Upper lobe of left lung (tissue), 6 donors: ENCODE measurements around the gene FBN3. TPM values are rescaled to one million over a fixed set of nuclear protein-coding genes. Genes with fewer than 3 reads are reported as not detected.

ENCODE experiments used
- ATAC-seq, 2 donors: fragments of 200-7000 bp; cut with Tn5 transposase; one replicate each; pipeline ENCODE4 v1.9.1; 2022; ENCODE audit warnings: mild to moderate bottlenecking in 2 of 2, moderate library complexity in 2 of 2; ENCODE audit not compliant: low FRiP score in 2 of 2
- DNase-seq, 2 donors: peaks; one replicate each; pipeline ENCODE4 v3.0.0-alpha.2; 2019 to 2020
- H3K27ac ChIP-seq, 4 donors: fragments of 200-600 bp; sonication (generic); one replicate each; pipeline ENCODE4 v1.5.1; 2016 to 2019
- H3K27me3 ChIP-seq, 4 donors: fragments of 200-600 bp; sonication (generic); one replicate each; pipeline ENCODE4 v1.5.1; 2017 to 2019
- H3K36me3 ChIP-seq, 4 donors: fragments of 200-600 bp; sonication (generic); one replicate each; pipeline ENCODE4 v1.5.1; 2016 to 2019
- H3K4me1 ChIP-seq, 4 donors: fragments of 200-600 bp; sonication (generic); one replicate each; pipeline ENCODE4 v1.5.1; 2018 to 2019
- H3K4me3 ChIP-seq, 4 donors: fragments of 200-600 bp; sonication (generic); one replicate each; pipeline ENCODE4 v1.5.1; 2017 to 2019; ENCODE audit warnings: mild to moderate bottlenecking in 2 of 4, moderate library complexity in 1 of 4
- H3K9me3 ChIP-seq, 4 donors: fragments of 200-600 bp; sonication (generic); one replicate each; pipeline ENCODE4 v1.5.1; 2018 to 2019
- CTCF ChIP-seq, 6 experiments: fragments of 450-650 bp in 4 of 6; fragments of 200-600 bp in 2 of 6; sonication (generic) in 2 of 6; IDR thresholded peaks; one replicate each; pipeline ENCODE4 v1.5.1; 2016 to 2019; ENCODE audit warnings: antibody characterized with exemption in 6 of 6
- EP300 ChIP-seq, 4 donors: sonication (generic); formaldehyde crosslinking; IDR thresholded peaks; one replicate each; pipeline ENCODE4 v1.5.1; 2017; ENCODE audit warnings: antibody characterized with exemption in 4 of 4, control low read depth in 2 of 4
- POLR2A ChIP-seq, 4 donors: fragments of 450-650 bp; IDR thresholded peaks; one replicate each; pipeline ENCODE4 v1.5.1; 2016 to 2017; ENCODE audit warnings: antibody characterized with exemption in 4 of 4, mild to moderate bottlenecking in 2 of 4
- POLR2AphosphoS5 ChIP-seq, 2 donors: sonication (generic); formaldehyde crosslinking; IDR thresholded peaks; one replicate each; pipeline ENCODE4 v1.5.1; 2017; ENCODE audit warnings: antibody characterized with exemption in 2 of 2
- WGBS, 2 donors: methylation state at CpG; one replicate each; pipeline ENCODE4 v1.1.5; 2017 to 2018; 5-methylcytosine and 5-hydroxymethylcytosine counted together
- total RNA-seq, 6 donors: library from RNA; depleted of rRNA in 4 of 6; stranded (reverse); fragments of >200 nt in 4 of 6; gene quantifications; one replicate each; pipeline versions ENCODE4 v1.1.0 to v1.2.1, GENCODE V29; 2016 to 2021
- donor health status: DM: no; HTN: no; CAD: no; lungs with moderate emphysema.
- donor health status: DM: no; HTN: yes; CAD: no; lungs with severe emphysema.

The FBN3 gene
- total RNA-seq, 6 donors from 2014 or later = 0.10 to 106 (median 8.0) TPM

- Histone ChIP-seq H3K36me3 (no peaks in the 10 kb centered on the region), H3K9me3 (peaks cover 0 to 2% (median 1%) of the 10 kb centered on the region in 4 donors), H3K4me3 (no peak overlapping the region), H3K27ac (no peak overlapping the region), H3K27me3 (no peaks in the 10 kb centered on the region), H3K4me1 (no peaks in the 10 kb centered on the region)
- DNase-seq (no peak), ATAC-seq (no peak)
- WGBS, 2 donors = 77 to 81% methylated on average over 8 to 13 of the region's 13 CpGs
- no peak for TF ChIP-seq EP300 (IDR thresholded peaks at IDR 0.05)
- TF ChIP-seq POLR2AphosphoS5 (IDR thresholded peaks at IDR 0.05) = no peak
- TF ChIP-seq CTCF (IDR thresholded peaks at IDR 0.05) = no peak
- TF ChIP-seq POLR2A (IDR thresholded peaks at IDR 0.05) = no peak
Observed at GRCh38 chr19:8075158-8076074, 74.0 kb downstream of the FBN3 start.

- DNase-seq (no peak), ATAC-seq (no peak)
- 90 to 100% methylated on average over 1 of the region's 1 CpG for WGBS, 2 donors
- no peak for TF ChIP-seq POLR2AphosphoS5 (IDR thresholded peaks at IDR 0.05)
- no peak for TF ChIP-seq POLR2A (IDR thresholded peaks at IDR 0.05)
- TF ChIP-seq CTCF (IDR thresholded peaks at IDR 0.05) = no peak
- no peak for TF ChIP-seq EP300 (IDR thresholded peaks at IDR 0.05)
- Histone ChIP-seq H3K36me3 (no peaks in the 10 kb centered on the region), H3K9me3 (peaks cover 0 to 11% (median 10%) of the 10 kb centered on the region in 4 donors), H3K4me1 (no peaks in the 10 kb centered on the region), H3K27me3 (no peaks in the 10 kb centered on the region), H3K4me3 (no peak overlapping the region), H3K27ac (no peak overlapping the region)
Observed at GRCh38 chr19:8074501-8074900, 74.9 kb downstream of the FBN3 start.

- WGBS, 2 donors = 85 to 98% methylated on average over 8 to 11 of the region's 15 CpGs
- DNase-seq = peak in 1 of 2 donors; percentile 70
Observed at GRCh38 chr19:8071912-8072311, 77.5 kb downstream of the FBN3 start.

GRCh38 chr19:8069096-8069973, 80.1 kb downstream of the FBN3 start:
- Histone ChIP-seq H3K36me3 (no peaks in the 10 kb centered on the region), H3K4me1 (no peaks in the 10 kb centered on the region), H3K9me3 (peaks cover 0 to 22% (median 13%) of the 10 kb centered on the region in 4 donors), H3K27ac (no peak overlapping the region), H3K4me3 (no peak overlapping the region), H3K27me3 (no peaks in the 10 kb centered on the region)
- TF ChIP-seq CTCF (IDR thresholded peaks at IDR 0.05) (peak in 3 of 6 experiments; percentile 25 to 46 (median 35)), POLR2AphosphoS5 (IDR thresholded peaks at IDR 0.05) (no peak), POLR2A (IDR thresholded peaks at IDR 0.05) (no peak), EP300 (IDR thresholded peaks at IDR 0.05) (no peak)
- no peak for DNase-seq
- no peak for ATAC-seq
- WGBS, 2 donors = 78 to 81% methylated on average over 8 to 13 of the region's 13 CpGs

More at GRCh38 chr19:8071912-8072311, 77.5 kb downstream of the FBN3 start:
- TF ChIP-seq EP300 (IDR thresholded peaks at IDR 0.05) = no peak
- TF ChIP-seq POLR2AphosphoS5 (IDR thresholded peaks at IDR 0.05) = no peak
- no peak for TF ChIP-seq POLR2A (IDR thresholded peaks at IDR 0.05)
- no peak for TF ChIP-seq CTCF (IDR thresholded peaks at IDR 0.05)
- H3K27ac ChIP-seq = no peak overlapping the region
- H3K9me3 ChIP-seq = peaks cover 0 to 22% (median 13%) of the 10 kb centered on the region in 4 donors
- no peaks in the 10 kb centered on the region for H3K36me3 ChIP-seq
- no peaks in the 10 kb centered on the region for H3K27me3 ChIP-seq
- ATAC-seq = no peak
- H3K4me1 ChIP-seq = no peaks in the 10 kb centered on the region
- no peak overlapping the region for H3K4me3 ChIP-seq
